HG02885 (cell line): ENCODE results near the gene AKAP13.
"Not testable (repeated sequence)": the region's sequence is repeated elsewhere in the genome, so short reads cannot be mapped to it uniquely, and the experiment has no call there.

Source experiments
- ATAC-seq: cut with Tn5 transposase; IDR thresholded peaks from one replicate; pipeline ENCODE4 v1.9.1; 2021; ENCODE audit warnings: mild to moderate bottlenecking; ENCODE audit not compliant: unreplicated experiment, poor library complexity

AKAP13 gene

DNA sequence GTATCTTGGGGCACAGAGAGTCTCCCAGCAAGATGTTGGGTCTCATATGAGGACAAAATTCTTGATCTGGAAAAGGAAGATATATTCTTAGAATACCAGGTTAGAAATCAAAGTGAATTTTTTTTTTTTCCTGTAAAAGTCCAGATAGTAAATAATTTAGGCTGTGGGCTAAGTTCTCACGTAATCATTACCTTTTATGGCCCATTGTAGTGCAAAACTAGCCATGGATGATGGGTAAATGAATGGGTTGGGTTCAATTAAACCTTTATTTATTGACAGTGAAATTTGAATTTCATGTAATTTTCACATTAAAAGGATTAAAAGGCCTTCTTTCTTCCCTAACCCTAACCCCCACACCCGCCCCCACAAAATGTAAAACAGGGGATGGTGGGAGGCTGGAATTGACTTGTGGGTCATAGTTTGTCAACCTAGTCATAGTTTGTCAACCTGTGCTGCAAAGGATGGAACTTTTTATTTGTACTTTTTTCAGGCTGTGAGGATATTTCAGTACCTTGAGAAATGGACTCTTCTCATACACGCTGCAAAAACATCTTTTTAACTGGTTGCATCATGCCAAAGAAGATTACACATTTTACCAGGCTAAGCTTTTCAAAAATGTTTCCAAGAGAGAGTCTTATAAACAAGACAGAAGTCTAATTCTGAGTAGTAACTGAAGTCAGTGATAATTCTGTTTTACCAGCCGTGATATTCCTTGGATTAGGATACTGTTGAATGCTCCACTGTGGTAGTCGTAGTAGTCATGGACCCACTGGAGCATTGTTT is 138.8 kb downstream of the AKAP13 start:
- ATAC-seq: no peak

DNA sequence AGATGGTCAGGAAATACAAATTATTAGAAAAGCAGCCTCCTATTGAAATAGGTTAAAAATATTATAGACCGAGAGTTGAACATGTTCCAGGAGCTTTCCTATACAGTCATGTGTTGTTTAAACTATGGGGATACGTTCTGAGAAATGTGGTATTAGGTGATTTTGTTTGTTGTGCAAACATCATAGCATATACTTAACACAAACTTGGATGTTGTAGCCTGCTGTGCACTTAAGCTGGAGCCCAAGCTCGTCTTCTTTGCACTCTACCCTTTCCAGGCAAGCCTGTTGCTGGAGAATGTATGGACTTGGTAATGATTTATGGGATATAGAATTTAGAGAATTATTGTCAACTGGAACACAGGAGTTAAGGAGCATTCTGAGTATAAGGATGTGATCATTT is 140.2 kb downstream of the AKAP13 start:
- no peak for ATAC-seq

DNA sequence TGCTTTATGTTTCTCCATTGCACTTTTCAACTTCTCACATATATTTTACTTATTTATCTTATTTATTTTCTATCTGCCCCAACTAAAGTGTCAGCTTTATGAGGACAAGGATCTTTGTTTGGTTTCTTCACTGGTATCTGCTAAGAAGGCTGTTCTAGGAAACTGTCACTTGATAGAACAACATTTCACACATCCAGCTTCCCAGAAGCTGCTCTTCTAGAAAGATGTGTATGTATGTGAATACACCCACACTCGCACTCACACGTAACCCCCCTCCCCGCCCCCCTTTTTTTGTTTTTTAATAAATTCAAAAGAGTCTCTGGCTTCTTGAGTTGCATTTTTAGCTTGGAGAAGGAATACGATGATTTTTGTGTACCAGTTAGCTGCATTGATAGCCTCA is 143.1 kb downstream of the AKAP13 start:
- ATAC-seq: no peak

DNA sequence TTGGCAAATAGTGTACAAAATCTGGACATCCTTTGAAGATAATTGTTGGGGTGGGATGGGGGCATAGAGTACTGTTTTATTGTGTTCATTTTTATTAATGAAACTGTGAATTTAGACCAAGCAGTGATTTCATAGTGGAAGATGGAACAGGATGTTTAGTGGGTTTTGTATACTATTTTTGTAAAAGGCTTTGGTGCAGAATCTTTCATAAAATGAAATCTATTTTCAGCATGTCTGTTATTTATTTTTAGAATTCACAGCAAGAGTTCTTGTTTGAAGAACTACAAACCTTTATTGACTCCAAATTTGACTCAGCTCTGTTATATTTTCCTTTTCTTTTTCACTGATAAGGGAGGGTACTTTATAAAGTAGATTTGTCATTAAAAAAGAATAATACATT is 145.4 kb downstream of the AKAP13 start:
- no peak for ATAC-seq

DNA sequence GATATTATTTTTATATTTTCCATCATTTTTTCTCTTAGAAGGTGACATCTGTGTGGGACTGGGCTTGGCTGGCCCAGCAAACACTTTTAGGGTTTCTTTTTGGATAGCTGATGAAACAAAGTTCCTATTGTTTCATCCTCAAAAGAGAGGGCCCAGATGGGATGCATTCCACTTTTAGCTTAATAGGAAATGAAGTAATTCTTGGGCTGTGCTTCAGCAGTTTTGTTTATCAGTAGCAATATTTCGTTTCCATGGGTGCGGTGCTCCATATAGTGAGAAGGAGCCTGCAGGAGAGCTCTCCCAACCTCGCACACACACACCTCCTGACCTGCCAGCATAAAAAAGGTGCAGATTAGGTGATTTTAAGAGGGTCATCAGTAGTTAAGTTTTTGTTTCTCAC is 147.5 kb downstream of the AKAP13 start:
- ATAC-seq: no peak

DNA sequence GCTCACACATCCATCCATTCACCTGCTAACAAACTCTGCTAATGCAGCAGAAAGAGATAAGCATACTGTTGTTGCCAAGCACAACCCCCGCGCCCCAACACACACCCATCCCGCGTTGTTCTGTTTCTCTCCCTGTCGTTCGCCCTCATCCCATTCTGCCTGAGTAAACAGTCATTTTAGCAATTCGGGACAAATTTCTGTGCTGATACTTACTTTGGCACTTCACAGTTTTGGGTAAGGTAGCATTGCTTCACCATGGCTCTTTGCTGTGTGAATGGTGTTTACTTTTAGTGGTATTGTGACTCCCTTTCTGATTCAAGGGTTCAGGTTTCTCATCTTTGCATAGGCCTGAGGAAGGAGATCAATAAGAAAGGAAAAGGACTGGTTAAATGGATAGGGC is 149.7 kb downstream of the AKAP13 start:
- ATAC-seq: no peak

DNA sequence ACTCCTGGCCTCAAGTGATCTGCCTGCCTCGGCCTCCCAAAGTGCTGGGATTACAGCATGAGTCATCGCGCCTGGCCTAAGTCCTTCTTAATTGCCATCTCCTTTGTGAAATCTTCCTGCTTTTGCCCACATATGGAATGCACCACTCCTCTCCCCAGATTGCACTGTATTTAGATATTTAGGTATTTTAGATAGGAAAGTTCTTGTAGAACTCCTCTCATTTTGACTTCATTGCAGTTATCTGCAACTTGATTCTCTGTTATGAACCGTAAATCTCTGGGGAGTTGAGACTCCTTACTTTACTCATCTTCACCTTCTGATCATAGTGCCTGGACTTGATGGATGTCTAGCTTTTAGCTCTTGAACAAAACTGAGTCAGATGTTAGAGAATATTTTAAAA is 150.7 kb downstream of the AKAP13 start:
- ATAC-seq: no peak

DNA sequence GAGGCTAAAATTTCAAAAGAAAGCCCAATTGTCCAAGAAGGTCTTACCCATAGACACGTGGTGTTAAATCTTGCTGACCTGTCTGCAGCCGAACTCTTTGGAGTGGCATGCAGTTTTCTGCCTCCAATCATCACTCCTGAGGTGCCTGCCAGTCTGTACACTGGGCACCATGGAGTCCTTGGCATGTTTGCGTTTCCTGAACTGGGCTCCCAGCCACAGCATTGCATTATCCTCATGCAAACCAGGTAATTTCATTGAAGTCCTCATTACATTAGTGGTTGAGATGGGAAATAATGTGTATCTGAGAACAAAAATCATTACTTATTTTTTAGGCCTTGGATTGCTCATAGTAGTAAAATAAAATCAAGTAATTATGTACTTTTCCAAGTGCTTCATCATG is 152.3 kb downstream of the AKAP13 start:
- ATAC-seq: no peak

DNA sequence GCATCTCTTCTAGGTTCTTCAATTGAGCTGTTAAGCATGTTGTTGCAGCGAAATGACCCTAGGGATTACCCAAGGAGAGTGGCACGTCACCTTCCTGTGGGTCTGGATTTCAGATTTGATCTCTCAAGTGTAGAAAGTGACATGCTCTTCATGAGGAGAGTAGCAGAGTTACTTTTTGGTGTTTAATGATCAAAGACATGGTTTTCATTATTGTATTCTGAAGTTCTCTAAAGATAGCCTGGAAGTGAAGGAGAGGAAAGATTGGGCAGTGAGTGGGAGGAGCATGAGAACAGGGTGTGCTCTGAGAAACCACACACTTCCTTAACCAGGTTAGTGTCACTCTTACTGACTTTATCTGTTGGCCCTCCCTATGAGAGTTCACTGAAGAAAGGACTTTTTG is 153.6 kb downstream of the AKAP13 start:
- ATAC-seq: peak; percentile 95

DNA sequence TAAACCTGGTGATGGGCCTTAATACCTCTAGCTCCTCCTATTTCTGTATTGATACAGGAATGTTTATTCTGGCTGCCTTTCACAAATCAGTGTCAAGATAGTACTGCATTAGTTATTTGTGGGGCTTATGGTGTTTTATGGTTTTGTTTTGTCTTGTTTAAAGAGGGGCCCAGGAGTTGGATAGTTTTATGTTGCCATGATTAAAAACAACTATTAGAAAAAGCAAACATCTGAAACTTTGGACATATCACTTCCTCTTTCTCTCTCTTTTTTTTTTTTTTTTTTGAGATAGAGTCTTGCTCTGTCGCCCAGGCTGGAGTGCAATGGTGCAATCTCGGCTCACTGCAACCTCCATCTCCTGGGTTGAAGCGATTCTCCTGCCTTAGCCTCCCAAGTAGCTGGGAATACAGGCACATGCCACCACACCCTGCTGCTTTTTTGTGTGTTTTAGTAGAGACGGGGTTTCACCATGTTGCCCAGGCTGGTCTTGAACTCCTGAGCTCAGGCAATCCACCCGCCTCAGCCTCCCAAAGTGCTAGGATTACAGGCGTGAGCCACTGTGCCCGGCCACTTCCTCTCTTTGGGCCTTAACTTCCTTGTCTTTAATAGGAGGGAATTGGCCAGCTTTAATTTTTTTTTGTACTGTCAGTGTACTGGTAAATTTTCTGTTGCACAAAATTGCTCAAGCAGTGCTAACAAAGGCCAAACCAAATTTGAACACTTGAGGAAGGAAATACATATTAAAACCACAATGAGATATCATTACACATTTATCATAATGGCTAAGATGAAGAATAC is 155.3 kb downstream of the AKAP13 start:
- ATAC-seq: not testable (repeated sequence)

DNA sequence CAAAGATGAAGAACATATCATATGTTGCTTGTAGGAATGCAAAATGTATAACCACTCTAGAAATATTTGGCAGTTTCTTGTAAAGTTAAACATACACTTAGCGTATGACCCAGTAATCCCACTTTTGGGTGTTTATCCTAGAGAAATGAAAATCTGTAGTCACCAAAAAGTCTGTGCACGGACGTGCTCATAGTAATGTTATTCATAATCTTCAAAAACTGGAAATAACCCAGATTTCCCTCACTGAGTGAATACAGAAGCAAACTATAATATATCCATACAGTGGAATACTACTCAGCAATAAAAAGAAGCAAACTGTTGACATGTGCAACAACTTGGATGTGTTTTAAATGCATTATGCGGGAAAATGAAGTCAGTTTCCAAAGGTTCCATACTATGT is 155.9 kb downstream of the AKAP13 start:
- no peak for ATAC-seq

DNA sequence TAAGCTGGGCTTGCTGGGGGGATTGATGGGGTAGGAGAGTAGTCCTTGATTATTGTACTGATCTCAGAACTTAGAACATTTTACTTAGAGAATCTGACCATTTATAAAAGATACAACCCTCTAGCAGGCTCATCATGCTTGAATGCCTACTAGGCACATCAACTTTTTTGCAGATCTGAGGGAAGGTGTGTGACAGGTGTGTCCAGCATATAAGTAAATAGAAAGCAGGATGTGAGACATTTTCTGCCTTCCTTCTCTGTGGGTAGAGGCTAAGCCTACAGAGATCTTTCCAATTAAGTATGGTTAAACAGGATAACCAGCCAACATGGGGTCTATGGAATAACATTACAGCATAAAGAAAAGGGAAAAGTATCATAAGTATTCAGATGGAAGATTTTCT is 159.1 kb downstream of the AKAP13 start:
- no peak for ATAC-seq

DNA sequence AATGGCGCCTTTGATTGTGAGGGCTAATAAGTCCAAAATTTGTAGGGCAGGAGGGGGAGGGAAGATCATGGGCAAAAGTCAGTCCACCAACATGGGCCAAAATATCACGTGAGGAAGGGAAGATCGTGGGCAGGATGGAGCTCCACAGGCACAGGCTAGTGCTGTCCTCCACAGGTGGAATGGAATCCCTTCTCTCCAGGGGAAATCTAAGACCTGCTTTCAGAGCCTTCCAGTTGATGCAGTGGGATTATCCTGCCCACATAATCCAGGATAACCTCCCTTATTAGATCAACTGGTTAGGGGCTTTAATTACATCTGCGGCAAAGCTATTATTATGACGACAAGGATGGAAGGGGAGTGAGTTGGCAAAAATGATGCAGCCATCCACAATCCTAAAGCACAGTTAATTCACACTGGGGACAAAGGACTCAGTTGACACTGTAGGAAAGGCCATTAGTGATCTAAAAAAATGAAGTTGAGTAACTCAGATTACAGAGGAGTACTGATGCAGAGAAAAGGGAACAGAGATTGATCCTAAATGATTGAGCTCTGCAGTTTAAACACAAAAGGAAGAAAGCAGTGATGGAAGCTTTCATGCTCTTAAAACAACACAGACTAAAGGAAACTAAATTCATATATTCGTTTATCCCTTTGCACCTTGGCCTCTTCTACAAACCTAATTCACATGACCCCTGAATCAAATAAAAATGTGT is 159.8 kb downstream of the AKAP13 start:
- ATAC-seq: no peak

DNA sequence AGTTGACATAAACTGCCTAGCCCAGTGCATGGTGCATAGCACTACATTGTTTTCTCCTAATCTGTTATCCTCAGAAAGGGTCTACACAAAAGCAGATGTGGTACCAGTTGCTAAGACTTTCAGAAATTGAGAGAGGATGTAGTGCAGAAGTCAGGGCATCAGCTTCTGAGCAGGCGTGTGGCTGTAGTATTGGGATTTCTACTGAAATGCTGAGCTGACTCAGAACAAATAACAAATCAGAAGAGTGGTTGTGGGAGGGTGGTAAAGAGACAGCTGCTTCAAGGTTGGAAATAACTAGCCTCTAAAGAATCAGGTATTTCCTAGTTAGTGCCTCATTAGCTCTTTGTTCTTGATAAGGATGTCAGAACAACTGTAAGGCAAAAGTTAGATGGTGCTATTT is 161.3 kb downstream of the AKAP13 start:
- no peak for ATAC-seq

DNA sequence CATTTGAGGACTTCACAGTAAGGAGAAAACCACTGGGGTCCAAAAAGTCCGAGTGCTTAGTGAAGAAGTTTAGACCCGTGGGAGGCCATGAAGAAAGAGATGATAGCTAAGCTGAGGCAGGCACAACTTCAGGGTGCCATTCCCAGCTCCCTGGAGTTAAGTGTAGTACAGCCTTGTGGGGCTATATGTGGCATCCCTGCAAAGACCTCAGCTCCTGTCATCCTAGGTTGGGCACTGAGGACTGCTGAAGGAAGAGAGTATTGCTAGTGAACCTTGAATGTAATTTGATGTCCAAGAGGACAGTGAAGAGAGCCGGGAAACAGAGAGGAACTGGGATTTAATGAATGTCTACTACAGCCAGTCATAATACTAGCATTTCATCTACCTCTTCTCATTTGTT is 162.1 kb downstream of the AKAP13 start:
- no peak for ATAC-seq

DNA sequence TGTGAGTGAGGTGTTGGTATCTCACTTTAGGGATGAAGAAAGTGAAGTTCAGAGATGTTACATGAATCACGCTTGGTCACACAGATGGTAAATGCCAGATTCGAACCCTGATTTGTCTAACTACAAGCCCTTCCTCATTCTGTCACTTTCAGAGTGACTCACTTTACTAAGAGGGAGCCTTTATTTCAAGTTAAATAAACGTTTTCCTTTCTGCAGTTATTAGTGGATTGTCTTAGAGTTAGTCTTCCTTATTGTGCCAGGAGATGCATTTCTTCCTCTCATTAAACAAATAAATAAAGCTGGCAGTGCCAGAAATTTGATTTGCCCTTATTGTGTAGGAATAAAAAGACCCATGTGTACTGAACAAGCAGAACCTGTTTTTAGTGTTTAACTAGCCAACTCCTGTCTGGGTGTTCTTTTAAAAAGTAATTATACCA is 162.5 kb downstream of the AKAP13 start:
- peak; percentile 45 for ATAC-seq

DNA sequence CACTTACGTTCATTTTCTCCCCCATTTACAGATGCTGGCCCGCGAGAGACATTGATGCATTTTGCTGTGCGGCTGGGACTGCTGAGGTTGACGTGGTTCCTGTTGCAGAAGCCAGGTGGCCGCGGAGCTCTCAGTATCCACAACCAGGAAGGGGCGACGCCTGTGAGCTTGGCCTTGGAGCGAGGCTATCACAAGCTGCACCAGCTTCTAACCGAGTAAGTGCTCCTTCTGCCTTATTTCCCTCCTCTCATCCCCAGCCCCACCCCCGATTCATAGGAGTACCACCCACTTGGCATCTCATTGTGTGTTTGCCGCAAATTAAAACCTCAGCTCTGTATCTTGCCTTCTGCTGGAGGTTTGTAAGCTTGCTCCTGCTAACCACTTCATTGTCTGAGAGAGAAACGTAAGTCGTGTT is 163.3 kb downstream of the AKAP13 start:
- ATAC-seq: no peak

DNA sequence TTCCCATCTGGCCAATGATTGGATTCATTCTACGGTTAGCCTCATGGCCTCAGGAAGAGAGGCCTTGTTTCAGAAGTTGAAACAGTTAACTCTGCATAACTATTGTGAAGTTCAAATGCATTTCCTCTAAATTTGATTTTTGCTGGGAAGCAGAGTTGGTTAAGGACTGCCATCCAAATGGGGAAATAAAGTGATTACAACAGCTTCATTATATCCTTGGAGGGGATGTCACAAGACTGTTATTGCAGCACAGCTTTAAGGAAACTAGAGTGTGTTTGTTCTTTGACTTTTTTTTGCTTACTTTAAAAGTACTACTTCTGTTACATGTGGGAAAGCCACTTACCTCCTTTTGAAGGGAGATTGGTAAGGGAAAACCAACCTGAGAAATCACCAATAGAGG is 164.8 kb downstream of the AKAP13 start:
- ATAC-seq: no peak

DNA sequence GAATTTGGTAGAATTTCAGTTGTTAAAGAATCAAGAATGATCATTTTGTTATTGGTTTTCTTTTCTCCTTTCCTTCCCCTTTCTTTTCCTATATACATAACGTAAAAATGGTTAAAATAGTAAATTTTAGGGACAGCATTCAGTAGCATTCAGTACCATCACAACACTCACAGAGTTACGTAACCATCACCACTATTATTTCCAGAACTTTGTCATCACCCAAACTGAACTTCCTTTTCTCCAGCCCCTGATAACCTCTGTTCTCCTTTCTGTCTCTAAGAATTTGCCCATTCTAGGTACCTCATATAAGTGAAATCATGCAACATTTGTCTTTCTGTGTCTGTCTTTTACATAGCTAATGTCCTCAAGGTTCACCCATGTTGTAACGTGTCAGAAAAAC is 165.3 kb downstream of the AKAP13 start:
- no peak for ATAC-seq

DNA sequence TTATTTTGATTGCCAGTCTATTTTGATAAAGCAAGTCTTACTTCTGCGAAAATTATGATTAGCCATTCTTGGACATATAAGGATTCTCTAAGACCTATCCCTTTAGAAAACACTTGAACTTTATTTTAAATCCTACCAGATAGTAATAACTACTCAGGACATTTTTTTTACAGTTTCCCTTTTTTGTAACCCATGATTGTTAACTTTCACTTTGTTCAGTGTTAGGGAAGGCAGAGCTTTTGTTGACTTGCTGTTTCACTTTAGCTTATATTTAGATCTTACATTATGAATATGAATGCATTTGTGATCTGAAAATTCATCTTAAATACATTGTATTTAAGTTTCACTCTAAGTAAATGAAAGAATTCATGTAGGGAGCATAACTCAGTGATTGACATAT is 167.0 kb downstream of the AKAP13 start:
- ATAC-seq: no peak

DNA sequence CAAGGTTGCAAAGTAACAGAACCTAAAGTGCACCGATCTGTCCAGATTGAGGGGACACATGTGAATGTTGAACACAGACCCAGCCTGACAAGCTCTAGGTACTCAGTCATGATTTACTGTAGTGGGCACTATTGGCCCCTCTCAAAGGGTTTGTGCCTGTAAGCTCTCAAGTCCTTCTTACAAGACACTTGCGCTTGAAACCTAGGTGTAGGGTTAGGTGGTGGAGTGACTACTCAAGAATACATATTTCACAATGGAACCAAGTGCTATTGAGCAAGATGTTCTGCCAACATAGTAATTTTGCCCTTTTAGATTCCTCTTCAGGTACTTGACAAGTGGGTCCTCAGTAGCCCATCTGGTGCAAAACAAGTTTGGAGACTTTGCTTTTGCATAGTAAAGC is 169.9 kb downstream of the AKAP13 start:
- no peak for ATAC-seq
